ENCODE data around the gene SARNP.

DNA sequence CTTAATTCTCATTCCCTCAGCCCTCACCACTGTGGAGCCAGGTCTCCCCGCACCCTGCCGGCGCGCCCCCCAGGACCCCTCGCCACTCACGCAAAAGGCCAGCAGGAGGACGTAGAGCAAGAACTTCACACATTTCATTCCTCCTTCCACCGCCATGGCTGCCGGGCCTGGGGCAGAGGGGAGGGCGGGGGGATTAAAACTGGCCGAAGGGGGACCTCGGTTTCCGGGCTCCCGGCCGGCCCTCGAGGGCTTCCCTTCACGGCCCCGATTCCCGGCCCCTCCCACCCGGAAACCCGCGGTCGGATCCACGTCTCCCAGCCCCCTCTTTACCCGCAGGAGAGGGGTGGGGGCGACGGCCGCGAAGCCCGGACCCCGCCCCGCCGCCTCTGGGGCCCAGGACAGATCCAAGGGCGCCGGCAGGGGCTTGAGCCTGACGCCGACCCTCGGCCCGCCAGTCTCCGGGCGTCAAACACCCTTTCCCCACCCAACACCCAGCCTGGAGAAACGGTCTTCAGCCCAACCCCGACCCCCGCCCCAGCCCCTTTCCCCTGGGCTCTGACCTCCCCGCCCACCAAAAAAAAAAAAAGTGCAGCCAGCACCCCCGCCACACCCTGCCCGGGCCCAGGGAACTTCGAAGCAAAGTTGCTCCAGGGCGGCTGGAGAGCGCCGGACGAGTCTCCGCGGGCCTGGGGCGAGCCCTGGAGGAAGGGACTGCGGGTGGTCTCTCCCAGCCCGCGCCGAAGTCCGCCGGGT lies 89.2 kb downstream of the SARNP start:
- TF ChIP-seq TAF1 (IDR thresholded peaks at IDR 0.05; ENCODE audit: low read depth) (no peak), RAD21 (IDR thresholded peaks at IDR 0.05; ENCODE audit: low read depth) (no peak), EGR1 (IDR thresholded peaks at IDR 0.05) (peak; percentile 38; the same call in 1 of the 2 replicates), EP300 (IDR thresholded peaks at IDR 0.05; ENCODE audit: borderline replicate concordance) (no peak; the same call in 1 of the 2 replicates), NFIC (IDR thresholded peaks at IDR 0.05) (no peak), ZBTB7A (IDR thresholded peaks at IDR 0.05; ENCODE audit: low read depth) (peak; percentile 94), REST (IDR thresholded peaks at IDR 0.05; ENCODE audit: low read depth) (no peak), CREB1 (IDR thresholded peaks at IDR 0.05; ENCODE audit: low read depth) (no peak), CEBPB (IDR thresholded peaks at IDR 0.05) (0 out of 2 replicates have a peak, but pooled peaks have one; percentile 20)
- TF ChIP-seq, protein P1, sequence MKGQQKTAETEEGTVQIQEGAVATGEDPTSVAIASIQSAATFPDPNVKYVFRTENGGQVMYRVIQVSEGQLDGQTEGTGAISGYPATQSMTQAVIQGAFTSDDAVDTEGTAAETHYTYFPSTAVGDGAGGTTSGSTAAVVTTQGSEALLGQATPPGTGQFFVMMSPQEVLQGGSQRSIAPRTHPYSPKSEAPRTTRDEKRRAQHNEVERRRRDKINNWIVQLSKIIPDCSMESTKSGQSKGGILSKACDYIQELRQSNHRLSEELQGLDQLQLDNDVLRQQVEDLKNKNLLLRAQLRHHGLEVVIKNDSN (IDR thresholded peaks at IDR 0.05), result no peak

All from Ishikawa (cell line).